Stimulated activated CD8-positive, alpha-beta memory T cell treated with anti-CD3 and anti-CD28 coated beads, Interleukin-15, amount 100 ng/mL, for 1 hour (primary cell): ENCODE data around the gene PROSER3.
"Not testable (repeated sequence)": the region's sequence is repeated elsewhere in the genome, so short reads cannot be mapped to it uniquely, and the experiment has no call there.

Experiments used
- DNase-seq: peaks from one replicate; pipeline ENCODE4 v3.0.0-alpha.2; 2020; ENCODE audit warnings: low read depth

PROSER3 gene

GRCh38 chr19:35722897-35723296 is 35.1 kb upstream of the PROSER3 start:
- no peak for DNase-seq

GRCh38 chr19:35723671-35724070 is 34.3 kb upstream of the PROSER3 start:
- DNase-seq = no peak

GRCh38 chr19:35724132-35724531 is 33.8 kb upstream of the PROSER3 start:
- DNase-seq = not testable (repeated sequence)

GRCh38 chr19:35724560-35724959 is 33.4 kb upstream of the PROSER3 start:
- no peak for DNase-seq

GRCh38 chr19:35725216-35725861 is 32.6 kb upstream of the PROSER3 start:
- no peak for DNase-seq

GRCh38 chr19:35727053-35727955 is 30.7 kb upstream of the PROSER3 start:
- DNase-seq = no peak

GRCh38 chr19:35727956-35728706 is 29.8 kb upstream of the PROSER3 start:
- DNase-seq = no peak

GRCh38 chr19:35729021-35729420 is 29.0 kb upstream of the PROSER3 start:
- DNase-seq = no peak

GRCh38 chr19:35729763-35730162 is 28.2 kb upstream of the PROSER3 start:
- no peak for DNase-seq

- DNase-seq = no peak
Measured at GRCh38 chr19:35730326-35730725, 27.6 kb upstream of the PROSER3 start.

- DNase-seq = no peak
Measured at GRCh38 chr19:35731353-35731752, 26.6 kb upstream of the PROSER3 start.

- DNase-seq = no peak
Measured at GRCh38 chr19:35731779-35732405, 26.1 kb upstream of the PROSER3 start.

GRCh38 chr19:35732540-35733179 is 25.3 kb upstream of the PROSER3 start:
- no peak for DNase-seq

GRCh38 chr19:35733180-35734125 is 24.5 kb upstream of the PROSER3 start:
- no peak for DNase-seq

- DNase-seq = no peak
Measured at GRCh38 chr19:35734273-35734672, 23.7 kb upstream of the PROSER3 start.

- no peak for DNase-seq
Measured at GRCh38 chr19:35734889-35735288, 23.1 kb upstream of the PROSER3 start.

GRCh38 chr19:35736913-35737886 is 20.8 kb upstream of the PROSER3 start:
- DNase-seq = no peak

- no peak for DNase-seq
Measured at GRCh38 chr19:35738021-35738886, 19.7 kb upstream of the PROSER3 start.
